Thyroid gland (tissue), 4 donors: ENCODE data around the gene SUGP2.

Experiments
- POLR2A ChIP-seq, 2 donors: fragments of 450-650 bp; IDR thresholded peaks; one replicate each; pipeline ENCODE4 v1.6.1; 2017; ENCODE audit warnings: antibody characterized with exemption in 2 of 2, mild to moderate bottlenecking in 2 of 2, moderate library complexity in 1 of 2
- TF ChIP-seq, protein P1 (sequence below), 6 experiments: fragments of 200-600 bp in 3 of 6; fragments of 450-650 bp in 3 of 6; sonication (generic) in 3 of 6; IDR thresholded peaks; one replicate each; pipeline ENCODE4 v1.5.1; 2016 to 2019; ENCODE audit warnings: antibody characterized with exemption in 6 of 6, mild to moderate bottlenecking in 2 of 6, inconsistent platforms in 1 of 6, moderate library complexity in 1 of 6

DNA sequence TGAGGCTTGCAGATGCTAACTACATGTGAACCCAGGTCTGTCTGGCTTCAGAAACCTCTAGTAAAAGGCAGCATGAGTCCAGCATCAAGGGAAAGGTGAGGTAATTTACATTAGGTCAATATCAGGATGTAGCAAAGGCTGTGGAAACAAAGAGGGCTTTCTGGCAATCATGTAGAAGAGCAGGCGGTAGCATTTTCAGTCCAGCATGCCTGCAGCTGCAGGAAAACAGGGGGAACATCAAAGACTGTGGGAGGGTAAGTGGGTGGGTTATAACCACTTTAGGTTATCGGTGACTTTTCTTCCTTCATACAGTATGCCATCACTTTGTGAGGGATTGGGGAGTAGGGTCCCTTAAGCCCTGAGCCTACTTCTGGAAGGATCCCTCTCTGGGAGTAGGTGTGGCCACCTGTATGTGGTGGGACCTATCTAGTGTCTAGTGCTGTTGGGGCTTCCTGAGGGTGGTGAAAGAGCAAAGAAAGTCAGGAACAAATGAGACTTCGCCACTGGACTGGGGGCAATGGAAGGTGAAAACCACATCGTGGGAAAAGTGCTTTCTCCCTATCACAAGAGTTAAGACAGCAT, 10.8 kb downstream of the SUGP2 start:
- TF ChIP-seq, protein P1, sequence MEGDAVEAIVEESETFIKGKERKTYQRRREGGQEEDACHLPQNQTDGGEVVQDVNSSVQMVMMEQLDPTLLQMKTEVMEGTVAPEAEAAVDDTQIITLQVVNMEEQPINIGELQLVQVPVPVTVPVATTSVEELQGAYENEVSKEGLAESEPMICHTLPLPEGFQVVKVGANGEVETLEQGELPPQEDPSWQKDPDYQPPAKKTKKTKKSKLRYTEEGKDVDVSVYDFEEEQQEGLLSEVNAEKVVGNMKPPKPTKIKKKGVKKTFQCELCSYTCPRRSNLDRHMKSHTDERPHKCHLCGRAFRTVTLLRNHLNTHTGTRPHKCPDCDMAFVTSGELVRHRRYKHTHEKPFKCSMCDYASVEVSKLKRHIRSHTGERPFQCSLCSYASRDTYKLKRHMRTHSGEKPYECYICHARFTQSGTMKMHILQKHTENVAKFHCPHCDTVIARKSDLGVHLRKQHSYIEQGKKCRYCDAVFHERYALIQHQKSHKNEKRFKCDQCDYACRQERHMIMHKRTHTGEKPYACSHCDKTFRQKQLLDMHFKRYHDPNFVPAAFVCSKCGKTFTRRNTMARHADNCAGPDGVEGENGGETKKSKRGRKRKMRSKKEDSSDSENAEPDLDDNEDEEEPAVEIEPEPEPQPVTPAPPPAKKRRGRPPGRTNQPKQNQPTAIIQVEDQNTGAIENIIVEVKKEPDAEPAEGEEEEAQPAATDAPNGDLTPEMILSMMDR (IDR thresholded peaks at IDR 0.05), result no peak
- no peak for TF ChIP-seq POLR2A (IDR thresholded peaks at IDR 0.05)
